A549 (cell line): ENCODE data around the gene ACOXL.

Experiments used
- ATOH8 ChIP-seq: fragments of 250-450 bp; sonication (Bioruptor Pico); IDR thresholded peaks from 2 replicates; pipeline ENCODE4 v1.5.0; 2020; ENCODE audit warnings: low read depth, mild to moderate bottlenecking, moderate library complexity
- BHLHE40 ChIP-seq: IDR thresholded peaks from 2 replicates; pipeline ENCODE4 v1.6.1; 2012; ENCODE audit warnings: low read depth, low read length, inconsistent platforms
- CEBPB ChIP-seq, 2 experiments: fragments of >200 bp in 1 of 2; sonication (Bioruptor Twin) in 1 of 2; formaldehyde crosslinking in 1 of 2; IDR thresholded peaks; 2 replicates each; pipeline ENCODE4 v1.6.1; 2012 to 2016
- CHD2 ChIP-seq: fragments of 150-350 bp; IDR thresholded peaks from 2 replicates; pipeline ENCODE4 v1.6.1; 2014; ENCODE audit warnings: low read length; ENCODE audit not compliant: partially characterized antibody
- CHD4 ChIP-seq: fragments of 200-600 bp; sonication (generic); IDR thresholded peaks from 2 replicates; pipeline ENCODE4 v1.6.1; 2016; ENCODE audit warnings: antibody characterized with exemption, mild to moderate bottlenecking, borderline replicate concordance
- CTCF ChIP-seq: fragments of >200 bp; sonication (Bioruptor Twin); formaldehyde crosslinking; IDR thresholded peaks from 3 replicates; pipeline ENCODE4 v1.5.1; 2016
- EHMT2 ChIP-seq: fragments of 200-600 bp; sonication (generic); IDR thresholded peaks from 2 replicates; pipeline ENCODE4 v1.6.1; 2016; ENCODE audit warnings: antibody characterized with exemption, low read depth, mild to moderate bottlenecking, moderate library complexity
- EP300 ChIP-seq, 2 experiments: fragments of >200 bp; sonication (Bioruptor Twin); formaldehyde crosslinking; IDR thresholded peaks; 2 replicates in 1 of 2; 3 replicates in 1 of 2; pipeline ENCODE4 v1.6.1; 2016 to 2017
- MAFK ChIP-seq: fragments of 450-650 bp; IDR thresholded peaks from 2 replicates; pipeline ENCODE4 v1.6.1; 2014; ENCODE audit not compliant: partially characterized antibody
- PHF8 ChIP-seq: fragments of 200-600 bp; sonication (generic); IDR thresholded peaks from 2 replicates; pipeline ENCODE4 v1.6.1; 2016; ENCODE audit warnings: low read depth, mild to moderate bottlenecking, antibody characterized with exemption, moderate library complexity, borderline replicate concordance
- POLR2A ChIP-seq: IDR thresholded peaks from 2 replicates; pipeline ENCODE4 v1.6.1; 2012; ENCODE audit warnings: mild to moderate bottlenecking, low read length
- POLR2AphosphoS2 ChIP-seq: conservative IDR thresholded peaks from 2 replicates; pipeline ENCODE4 v1.6.1; 2012; ENCODE audit warnings: low read length, improper control_type of control experiment, inconsistent platforms
- RARB ChIP-seq: fragments of 250-450 bp; sonication (Bioruptor Pico); IDR thresholded peaks from 2 replicates; pipeline ENCODE4 v1.8.0; 2021; ENCODE audit warnings: mild to moderate bottlenecking, moderate library complexity
- TF ChIP-seq, protein P1 (sequence below): fragments of 200-600 bp; sonication (generic); IDR thresholded peaks from 2 replicates; pipeline ENCODE4 v1.6.1; 2016; ENCODE audit warnings: antibody characterized with exemption, mild to moderate bottlenecking, moderate library complexity

DNA sequence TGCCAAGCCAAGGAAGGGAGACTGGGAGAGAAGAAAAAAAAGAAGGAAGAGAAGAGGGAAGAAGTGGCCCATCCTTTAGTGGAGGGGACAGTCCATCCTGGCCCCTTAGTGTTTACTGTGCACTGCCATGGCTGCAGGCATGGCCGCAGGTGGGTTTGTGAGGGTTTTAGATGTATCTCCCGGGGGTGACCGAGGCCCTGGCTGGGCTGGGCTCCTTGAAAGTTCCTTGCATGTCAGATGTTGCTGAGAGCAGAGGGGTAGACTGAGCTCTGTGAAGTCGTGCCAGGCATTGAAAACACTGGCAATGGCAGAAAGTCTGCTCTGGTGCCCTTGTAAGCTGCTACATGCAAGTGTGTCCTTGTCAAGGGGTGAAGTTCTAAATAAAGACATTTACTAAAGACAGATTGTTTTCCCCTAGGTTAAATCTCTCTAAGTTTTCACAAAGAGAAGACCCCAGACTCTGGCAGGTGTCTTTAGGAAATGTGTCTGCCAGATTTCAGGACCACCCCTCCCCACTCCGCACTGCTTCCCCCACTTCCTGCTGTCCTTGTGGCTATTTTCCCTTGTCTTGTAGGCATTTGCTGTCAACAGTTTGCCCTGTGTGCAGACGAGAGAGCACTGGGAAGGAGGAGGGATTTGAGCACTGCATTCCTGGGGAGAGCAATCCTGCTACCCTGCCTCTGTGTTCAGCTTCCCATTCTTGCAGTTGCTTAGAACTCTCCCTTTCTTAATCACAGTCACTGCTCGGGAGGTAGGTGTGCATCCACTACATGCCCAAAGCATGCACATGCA, 68.4 kb downstream of the ACOXL start:
- no peak for TF ChIP-seq EP300 (IDR thresholded peaks at IDR 0.05)
- no peak for TF ChIP-seq CTCF
- TF ChIP-seq POLR2A, result no peak
- TF ChIP-seq RARB (CRISPR knock-in tag), result no peak
- TF ChIP-seq MAFK, result no peak
- TF ChIP-seq ATOH8 (CRISPR knock-in tag), result no peak
- no peak for TF ChIP-seq CHD2
- TF ChIP-seq BHLHE40, result no peak
- TF ChIP-seq, protein P1, sequence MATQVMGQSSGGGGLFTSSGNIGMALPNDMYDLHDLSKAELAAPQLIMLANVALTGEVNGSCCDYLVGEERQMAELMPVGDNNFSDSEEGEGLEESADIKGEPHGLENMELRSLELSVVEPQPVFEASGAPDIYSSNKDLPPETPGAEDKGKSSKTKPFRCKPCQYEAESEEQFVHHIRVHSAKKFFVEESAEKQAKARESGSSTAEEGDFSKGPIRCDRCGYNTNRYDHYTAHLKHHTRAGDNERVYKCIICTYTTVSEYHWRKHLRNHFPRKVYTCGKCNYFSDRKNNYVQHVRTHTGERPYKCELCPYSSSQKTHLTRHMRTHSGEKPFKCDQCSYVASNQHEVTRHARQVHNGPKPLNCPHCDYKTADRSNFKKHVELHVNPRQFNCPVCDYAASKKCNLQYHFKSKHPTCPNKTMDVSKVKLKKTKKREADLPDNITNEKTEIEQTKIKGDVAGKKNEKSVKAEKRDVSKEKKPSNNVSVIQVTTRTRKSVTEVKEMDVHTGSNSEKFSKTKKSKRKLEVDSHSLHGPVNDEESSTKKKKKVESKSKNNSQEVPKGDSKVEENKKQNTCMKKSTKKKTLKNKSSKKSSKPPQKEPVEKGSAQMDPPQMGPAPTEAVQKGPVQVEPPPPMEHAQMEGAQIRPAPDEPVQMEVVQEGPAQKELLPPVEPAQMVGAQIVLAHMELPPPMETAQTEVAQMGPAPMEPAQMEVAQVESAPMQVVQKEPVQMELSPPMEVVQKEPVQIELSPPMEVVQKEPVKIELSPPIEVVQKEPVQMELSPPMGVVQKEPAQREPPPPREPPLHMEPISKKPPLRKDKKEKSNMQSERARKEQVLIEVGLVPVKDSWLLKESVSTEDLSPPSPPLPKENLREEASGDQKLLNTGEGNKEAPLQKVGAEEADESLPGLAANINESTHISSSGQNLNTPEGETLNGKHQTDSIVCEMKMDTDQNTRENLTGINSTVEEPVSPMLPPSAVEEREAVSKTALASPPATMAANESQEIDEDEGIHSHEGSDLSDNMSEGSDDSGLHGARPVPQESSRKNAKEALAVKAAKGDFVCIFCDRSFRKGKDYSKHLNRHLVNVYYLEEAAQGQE, result no peak
- TF ChIP-seq POLR2AphosphoS2, result no peak
- no peak for TF ChIP-seq EHMT2
- no peak for TF ChIP-seq PHF8
- no peak for TF ChIP-seq CEBPB (IDR thresholded peaks at IDR 0.05)
- no peak for TF ChIP-seq CHD4
